ENCODE results near the gene PMPCA. TPM values are rescaled to one million over a fixed set of nuclear protein-coding genes. Genes with fewer than 3 reads are reported as not detected.

The PMPCA gene
- total RNA-seq, 1 experiment from 2014 or later = 54.9 TPM

- no TSS peak for BruUV-seq (replicated peaks)
- H3K4me1 ChIP-seq (ENCODE audit: insufficient read depth, low read length) = no peaks in the 10 kb centered on the region
- CTCF ChIA-PET = no interaction called here
- no peaks in the 10 kb centered on the region for H3K9me3 ChIP-seq (ENCODE audit: low read length)
- H3K27me3 ChIP-seq (ENCODE audit: low read length) = no peaks in the 10 kb centered on the region
- no peak overlapping the region for H3K27ac ChIP-seq (ENCODE audit: low read length)
- H3K36me3 ChIP-seq (ENCODE audit: low read depth, low read length) = no peaks in the 10 kb centered on the region
- POLR2A ChIA-PET (ENCODE audit: unreplicated experiment) = no interaction called here
- no peak for ATAC-seq
- H3K9ac ChIP-seq (ENCODE audit: low read length) = no peak overlapping the region
- no peak overlapping the region for H3K4me3 ChIP-seq (ENCODE audit: low read length)
- intact Hi-C loops (cut with micrococcal nuclease) = no loop called here
- H3F3A ChIP-seq (ENCODE audit: low read length, unreplicated experiment) = no peaks in the 10 kb centered on the region
- no peaks in the 10 kb centered on the region for H3K79me2 ChIP-seq (ENCODE audit: low read length)
- H3K9me2 ChIP-seq (replicated peaks; ENCODE audit: low read length) = no peaks in the 10 kb centered on the region
- no peaks in the 10 kb centered on the region for H4K20me1 ChIP-seq (ENCODE audit: low read length)
- no peak overlapping the region for H2AFZ ChIP-seq (ENCODE audit: low read length)
- TF ChIP-seq CTCF (conservative IDR thresholded peaks at IDR 0.05; ENCODE audit: low read depth, low read length) (no peak), EZH2 (IDR thresholded peaks at IDR 0.05; ENCODE audit: low read length, unreplicated experiment) (no peak), EZH2phosphoT487 (IDR thresholded peaks at IDR 0.05; ENCODE audit: borderline replicate concordance, low read length) (no peak)
- H3K4me2 ChIP-seq (ENCODE audit: low read length) = no peak overlapping the region
- DNase-seq = no peak
These were observed 36.3 kb upstream of the PMPCA start for GRCh38 chr9:136374183-136374575.

- Histone ChIP-seq H4K20me1 (ENCODE audit: low read length) (no peaks in the 10 kb centered on the region), H3K27ac (ENCODE audit: low read length) (no peak overlapping the region), H3K9ac (ENCODE audit: low read length) (no peak overlapping the region), H3K4me1 (ENCODE audit: insufficient read depth, low read length) (no peaks in the 10 kb centered on the region), H2AFZ (ENCODE audit: low read length) (no peak overlapping the region), H3K9me2 (replicated peaks; ENCODE audit: low read length) (no peaks in the 10 kb centered on the region), H3K4me3 (ENCODE audit: low read length) (no peak overlapping the region), H3F3A (ENCODE audit: low read length, unreplicated experiment) (no peaks in the 10 kb centered on the region), H3K36me3 (ENCODE audit: low read depth, low read length) (no peaks in the 10 kb centered on the region), H3K79me2 (ENCODE audit: low read length) (no peaks in the 10 kb centered on the region), H3K9me3 (ENCODE audit: low read length) (no peaks in the 10 kb centered on the region), H3K4me2 (ENCODE audit: low read length) (no peak overlapping the region), H3K27me3 (ENCODE audit: low read length) (no peaks in the 10 kb centered on the region)
- POLR2A ChIA-PET (ENCODE audit: unreplicated experiment) = no interaction called here
- intact Hi-C loops (cut with micrococcal nuclease) = no loop called here
- BruUV-seq (replicated peaks) = no TSS peak
- TF ChIP-seq CTCF (conservative IDR thresholded peaks at IDR 0.05; ENCODE audit: low read depth, low read length) (no peak), EZH2phosphoT487 (IDR thresholded peaks at IDR 0.05; ENCODE audit: borderline replicate concordance, low read length) (no peak), EZH2 (IDR thresholded peaks at IDR 0.05; ENCODE audit: low read length, unreplicated experiment) (no peak)
- DNase-seq (no peak), ATAC-seq (no peak)
- CTCF ChIA-PET = no interaction called here
These were observed 35.4 kb upstream of the PMPCA start for GRCh38 chr9:136375096-136375495.

- Histone ChIP-seq H3K4me2 (ENCODE audit: low read length) (no peak overlapping the region), H3K27me3 (ENCODE audit: low read length) (no peaks in the 10 kb centered on the region), H3K79me2 (ENCODE audit: low read length) (no peaks in the 10 kb centered on the region), H2AFZ (ENCODE audit: low read length) (no peak overlapping the region), H3K4me3 (ENCODE audit: low read length) (no peak overlapping the region), H3K9ac (ENCODE audit: low read length) (no peak overlapping the region), H3K9me2 (replicated peaks; ENCODE audit: low read length) (no peaks in the 10 kb centered on the region), H4K20me1 (ENCODE audit: low read length) (no peaks in the 10 kb centered on the region), H3K27ac (ENCODE audit: low read length) (no peak overlapping the region), H3K9me3 (ENCODE audit: low read length) (no peaks in the 10 kb centered on the region), H3F3A (ENCODE audit: low read length, unreplicated experiment) (no peaks in the 10 kb centered on the region), H3K4me1 (ENCODE audit: insufficient read depth, low read length) (no peaks in the 10 kb centered on the region), H3K36me3 (ENCODE audit: low read depth, low read length) (no peaks in the 10 kb centered on the region)
- CTCF ChIA-PET = interaction anchor here (0.5 kb wide), 1 partner anchor 10 kb away, joined by 3 read pairs; no protein-coding TSS in a partner anchor
- intact Hi-C loops (cut with micrococcal nuclease) = no loop called here
- TF ChIP-seq EZH2phosphoT487 (IDR thresholded peaks at IDR 0.05; ENCODE audit: borderline replicate concordance, low read length) = no peak
- no peak for TF ChIP-seq CTCF (conservative IDR thresholded peaks at IDR 0.05; ENCODE audit: low read depth, low read length)
- TF ChIP-seq EZH2 (IDR thresholded peaks at IDR 0.05; ENCODE audit: low read length, unreplicated experiment) = no peak
- no TSS peak for BruUV-seq (replicated peaks)
- DNase-seq (no peak), ATAC-seq (no peak)
- POLR2A ChIA-PET (ENCODE audit: unreplicated experiment) = no interaction called here
These were observed 34.0 kb upstream of the PMPCA start for GRCh38 chr9:136376457-136376856.
